Adipose tissue (tissue), 3 donors: Measurements from ENCODE around the gene ANO2. TPM values are rescaled to one million over a fixed set of nuclear protein-coding genes. Genes with fewer than 3 reads are reported as not detected.

ENCODE experiments used
- H3K27ac ChIP-seq: one replicate; pipeline ENCODE4 v1.5.1; 2013; ENCODE audit warnings: low read depth, low read length
- WGBS, 3 donors: extraction: QIAGEN DNeasy Blood & Tissue Kit; methylation state at CpG; one replicate each; pipeline ENCODE4 v1.1.7; 2013; 5-methylcytosine and 5-hydroxymethylcytosine counted together
- polyA plus RNA-seq, 3 donors: library from polyadenylated mRNA; stranded (reverse); fragments of 200-250 nt; gene quantifications; one replicate each; pipeline ENCODE4 v1.2.3, GENCODE V29; 2013
- donor health status: healthy with polysubstance abuse.
- donor health status: Bipolar disorder and iron deficiency.
- donor health status: healthy.

ANO2 gene
- polyA plus RNA-seq, 3 donors, result 1.0 to 11.7 (median 6.6) TPM

DNA sequence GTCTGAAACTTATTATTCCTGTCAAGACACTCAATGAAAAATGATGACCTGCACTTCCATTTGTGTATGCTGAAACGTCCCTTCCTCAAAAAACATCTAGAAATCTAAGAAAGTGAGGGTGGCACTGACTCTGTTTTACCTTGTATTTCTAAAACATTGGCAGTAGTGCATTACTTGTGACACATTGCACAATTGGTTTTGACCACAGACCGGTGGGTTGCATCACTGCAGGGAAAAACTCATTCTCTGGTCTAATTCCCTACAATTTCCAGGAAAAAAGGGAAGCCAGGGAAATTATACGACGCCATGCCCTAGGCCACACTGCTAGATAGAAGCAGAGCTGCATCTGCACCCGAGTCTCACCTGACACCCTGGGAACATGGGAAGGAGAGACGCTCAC is 356.5 kb downstream of the ANO2 start:
- 62 to 69% (median 62%) methylated on average over 6 of the region's 6 CpGs for WGBS, 3 donors
- H3K27ac ChIP-seq, result no peak overlapping the region

DNA sequence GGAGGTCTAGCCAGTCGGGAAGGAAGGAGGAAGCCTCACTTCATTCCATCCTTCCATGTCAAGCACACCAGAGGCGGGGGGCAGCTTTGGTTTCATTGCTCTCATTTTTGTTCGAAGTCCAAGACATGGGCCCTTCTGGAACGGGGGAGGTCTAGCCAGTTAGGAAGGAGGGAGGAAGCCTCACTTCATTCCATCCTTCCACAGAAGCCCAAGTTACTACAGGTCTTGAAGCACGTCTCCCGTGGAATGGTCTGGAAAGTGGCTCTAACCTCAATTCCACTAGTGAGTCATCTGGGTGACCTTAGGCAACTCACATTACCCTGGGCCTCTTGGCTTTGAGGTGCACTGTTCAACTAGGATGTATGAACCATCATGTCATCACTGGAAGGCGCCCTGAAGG is 356.9 kb downstream of the ANO2 start:
- 71 to 84% (median 74%) methylated on average over 7 of the region's 7 CpGs for WGBS, 3 donors
- H3K27ac ChIP-seq, result no peak overlapping the region

DNA sequence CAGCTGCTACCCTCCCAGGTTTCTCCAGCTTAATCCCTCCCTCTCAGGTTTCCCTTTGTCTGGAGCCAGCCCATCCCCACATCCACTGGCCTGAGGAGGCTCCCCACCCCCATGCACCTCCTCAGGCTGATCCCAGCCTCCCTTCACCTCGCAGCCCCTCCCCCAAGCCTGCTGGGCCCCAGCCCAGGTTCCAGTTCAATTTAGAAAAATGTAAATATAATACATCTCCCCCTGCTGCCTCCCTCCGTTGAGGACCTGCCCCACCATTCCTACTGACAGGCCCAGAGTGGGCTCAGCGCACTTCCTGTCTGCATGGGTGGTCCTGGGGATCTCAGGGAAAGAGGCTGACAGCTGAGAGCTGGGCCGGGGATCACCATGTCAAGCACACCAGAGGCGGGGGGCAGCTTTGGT is 357.3 kb downstream of the ANO2 start:
- no peak overlapping the region for H3K27ac ChIP-seq
- 40 to 67% (median 65%) methylated on average over 5 of the region's 5 CpGs for WGBS, 3 donors

DNA sequence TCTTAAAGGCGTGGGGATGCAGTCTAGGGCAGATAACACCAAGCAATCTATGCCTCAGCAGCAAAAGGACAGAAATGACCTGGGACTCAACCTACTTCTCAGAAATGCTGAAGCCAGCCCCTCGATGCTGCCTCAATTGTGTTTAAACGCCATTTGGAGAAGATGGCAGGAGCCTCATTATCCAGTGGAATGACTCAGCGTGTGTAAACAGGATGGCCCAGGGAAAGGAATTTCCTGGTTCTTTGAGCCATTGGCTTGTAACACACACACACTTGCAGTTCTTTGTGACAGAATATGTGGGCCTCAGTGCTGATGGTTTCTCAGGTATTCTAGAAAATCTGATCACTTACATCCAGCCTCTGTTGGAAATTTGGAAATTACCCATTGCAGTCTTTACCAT is 358.9 kb downstream of the ANO2 start:
- WGBS, 3 donors, result 45 to 78% (median 68%) methylated on average over 4 of the region's 4 CpGs
- H3K27ac ChIP-seq, result no peak overlapping the region

DNA sequence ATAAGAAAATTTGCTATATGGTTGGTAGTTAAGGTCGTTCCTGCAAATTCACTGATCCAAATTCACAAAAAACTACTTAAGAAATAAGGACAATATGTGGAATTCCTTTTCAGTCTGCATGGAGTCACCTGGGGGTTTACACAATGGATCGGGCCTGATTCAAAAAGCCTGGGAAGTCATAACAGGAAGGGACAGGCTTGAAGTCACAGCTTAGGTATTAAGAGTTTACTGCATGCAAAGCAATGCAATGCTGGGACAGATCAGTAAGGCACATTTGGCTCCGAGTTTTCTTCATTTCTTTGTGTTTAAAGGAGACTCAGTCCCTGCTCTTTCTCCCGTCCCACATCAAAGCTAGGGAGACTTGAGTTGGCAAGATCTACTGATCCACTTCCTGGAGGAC is 359.9 kb downstream of the ANO2 start:
- no peak overlapping the region for H3K27ac ChIP-seq
- WGBS, 3 donors, result 53 to 73% (median 67%) methylated on average over 4 of the region's 4 CpGs

DNA sequence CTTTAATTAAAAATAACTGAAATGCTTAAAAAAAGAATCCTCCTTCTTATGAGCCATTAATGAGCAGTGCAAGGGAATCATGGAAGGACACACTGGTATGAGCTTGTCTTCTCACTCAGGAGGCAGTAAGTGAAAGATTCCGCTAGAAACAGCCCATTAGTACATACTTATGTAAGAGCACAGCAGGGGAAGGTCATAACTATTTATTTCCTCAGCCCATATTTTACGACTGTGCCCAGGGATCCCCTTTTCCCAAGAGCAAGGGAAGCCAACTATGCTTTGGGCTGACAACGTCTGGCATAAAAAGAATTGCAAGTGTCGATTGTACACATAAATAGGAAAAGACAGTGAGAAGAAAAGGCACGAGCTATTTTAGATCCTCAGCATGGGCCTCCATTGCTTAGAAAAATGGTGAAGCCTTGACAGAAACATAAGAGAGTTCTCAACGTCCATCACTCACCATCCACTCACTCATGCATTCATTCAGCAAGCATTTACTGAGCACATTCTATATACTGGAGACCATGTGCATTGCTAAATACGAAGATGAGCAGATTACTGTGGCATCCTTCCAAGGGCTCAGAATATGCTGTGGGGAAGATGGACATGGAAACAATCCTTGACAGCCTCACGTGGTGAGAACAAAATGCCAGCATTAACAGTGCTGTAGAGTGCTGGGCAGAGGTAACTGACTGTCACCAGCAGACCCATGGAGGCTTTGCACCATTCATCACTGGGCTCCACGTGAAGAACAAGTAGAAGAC is 360.5 kb downstream of the ANO2 start:
- H3K27ac ChIP-seq, result no peak overlapping the region
- WGBS, 3 donors, result 60 to 72% (median 63%) methylated on average over 9 of the region's 9 CpGs

DNA sequence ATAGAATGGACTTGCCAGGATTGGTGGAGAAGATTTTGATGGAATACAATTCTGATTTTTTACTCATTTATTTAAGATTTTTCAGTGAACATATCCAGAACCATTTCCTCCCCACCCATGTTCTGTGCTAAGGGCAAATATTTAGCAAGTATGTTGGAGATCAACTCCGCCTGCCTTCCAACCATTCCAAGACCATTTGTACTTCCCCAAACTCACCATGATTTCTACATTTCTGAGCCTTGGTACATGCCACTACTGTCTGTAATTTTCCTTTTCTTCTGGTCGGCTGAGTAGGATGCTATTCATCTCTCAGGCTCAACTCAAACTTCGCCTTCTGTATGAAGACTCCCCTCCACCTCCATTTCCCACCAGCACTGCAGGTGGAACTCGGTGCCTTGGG is 362.5 kb downstream of the ANO2 start:
- no peak overlapping the region for H3K27ac ChIP-seq
- 72 to 92% (median 87%) methylated on average over 4 of the region's 4 CpGs for WGBS, 3 donors

DNA sequence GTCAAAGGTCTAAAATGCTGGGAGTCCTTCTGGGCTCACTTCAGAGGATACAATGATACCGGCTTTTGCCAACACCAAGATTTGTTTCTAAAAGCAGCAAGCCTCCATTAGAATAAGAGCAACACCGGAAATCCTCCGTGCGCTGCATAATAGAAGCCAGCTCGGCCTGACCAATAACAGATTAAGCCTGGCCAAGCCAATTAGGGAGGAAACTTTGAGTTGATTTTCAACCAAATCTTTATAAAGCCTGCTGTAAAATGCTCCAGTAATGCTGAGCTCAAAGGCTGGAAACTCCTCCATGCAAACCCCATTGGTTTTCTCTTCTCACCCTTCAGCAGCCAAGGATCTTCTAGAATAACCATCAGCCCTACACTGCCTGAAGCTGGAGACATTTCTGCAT is 363.0 kb downstream of the ANO2 start:
- WGBS, 3 donors, result 48 to 77% (median 52%) methylated on average over 5 of the region's 5 CpGs
- H3K27ac ChIP-seq, result no peak overlapping the region

DNA sequence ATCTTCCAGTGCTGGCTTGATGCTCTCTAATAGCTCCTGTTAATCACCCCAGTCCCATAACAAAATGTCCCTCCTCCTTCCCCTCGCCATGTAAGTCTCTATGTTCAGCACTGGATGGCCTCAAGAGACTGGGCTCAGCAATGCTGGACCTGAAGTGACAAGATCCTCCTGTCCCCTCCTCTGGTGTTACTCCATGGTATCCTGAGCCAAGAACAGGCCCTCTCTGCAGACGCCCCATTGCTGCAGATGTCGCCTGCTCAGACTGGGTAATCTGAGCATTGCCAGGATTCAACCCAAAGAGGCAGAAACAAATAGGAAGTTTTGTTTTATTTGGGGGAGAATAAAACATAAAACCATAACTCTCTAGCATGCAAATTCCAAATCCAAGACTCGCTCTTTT is 363.4 kb downstream of the ANO2 start:
- H3K27ac ChIP-seq, result no peak overlapping the region
- WGBS, 3 donors, result 58 to 77% (median 61%) methylated on average over 4 of the region's 4 CpGs

DNA sequence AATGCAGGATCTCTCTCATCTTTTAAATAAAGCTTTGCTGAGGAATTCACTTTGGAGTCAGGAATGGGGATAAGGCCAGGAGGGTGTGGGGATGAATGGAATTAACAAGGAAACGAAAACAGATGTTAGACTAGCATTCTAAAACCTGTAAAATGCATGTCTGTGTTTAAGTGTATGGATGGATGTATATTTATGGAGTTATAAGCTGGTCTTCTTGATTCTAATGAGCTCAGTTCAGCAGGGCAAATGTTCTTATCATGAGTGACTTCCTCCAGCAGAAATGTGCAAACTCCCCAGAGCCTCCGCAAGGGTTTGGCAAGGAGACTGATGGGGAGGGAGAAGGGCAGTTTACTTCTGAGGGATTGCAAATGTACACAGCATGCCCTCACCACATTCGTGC is 364.0 kb downstream of the ANO2 start:
- no peak overlapping the region for H3K27ac ChIP-seq
- 29 to 49% (median 41%) methylated on average over 3 of the region's 3 CpGs for WGBS, 3 donors

DNA sequence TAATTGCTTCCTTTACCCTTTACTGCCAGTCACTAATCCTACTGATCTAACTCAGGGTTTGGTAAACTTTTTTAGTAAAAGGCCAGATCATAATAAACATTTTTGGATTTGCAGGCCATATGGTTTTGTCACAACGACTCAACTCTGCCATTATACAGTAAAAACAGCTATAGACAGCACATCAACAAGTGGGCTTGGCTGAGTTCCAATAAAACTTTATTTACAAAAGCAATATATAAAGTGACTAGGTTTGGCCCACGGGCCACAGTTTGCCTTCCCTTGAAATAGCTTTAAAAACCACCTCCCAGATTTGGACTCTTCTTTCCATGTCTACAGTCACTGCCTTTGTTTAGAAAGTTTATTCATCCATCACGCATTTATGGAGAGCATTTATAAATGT is 366.3 kb downstream of the ANO2 start:
- H3K27ac ChIP-seq, result no peak overlapping the region
- WGBS, 3 donors, result 57 to 78% (median 63%) methylated on average over 3 of the region's 3 CpGs

DNA sequence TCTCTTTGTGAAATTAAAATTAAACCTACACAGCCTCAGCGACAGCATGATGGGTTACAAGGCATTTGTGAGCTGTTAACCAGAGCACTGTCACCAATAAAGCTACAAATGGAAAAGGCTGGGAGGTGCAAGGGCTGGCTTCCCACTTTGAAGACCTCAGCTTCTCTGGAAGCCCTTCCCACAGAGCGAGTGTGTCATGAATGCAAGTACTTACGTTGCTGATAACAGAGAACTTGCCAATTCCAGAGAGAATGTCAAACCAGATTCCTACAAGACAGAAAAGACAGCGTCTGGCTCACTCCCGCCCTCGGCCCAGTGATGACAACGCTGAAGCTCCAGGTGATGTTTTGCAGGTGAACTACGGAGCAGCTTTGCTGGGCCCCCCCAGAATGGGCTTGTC is 367.3 kb downstream of the ANO2 start:
- 54 to 64% (median 59%) methylated on average over 8 of the region's 8 CpGs for WGBS, 3 donors
- H3K27ac ChIP-seq, result no peak overlapping the region

DNA sequence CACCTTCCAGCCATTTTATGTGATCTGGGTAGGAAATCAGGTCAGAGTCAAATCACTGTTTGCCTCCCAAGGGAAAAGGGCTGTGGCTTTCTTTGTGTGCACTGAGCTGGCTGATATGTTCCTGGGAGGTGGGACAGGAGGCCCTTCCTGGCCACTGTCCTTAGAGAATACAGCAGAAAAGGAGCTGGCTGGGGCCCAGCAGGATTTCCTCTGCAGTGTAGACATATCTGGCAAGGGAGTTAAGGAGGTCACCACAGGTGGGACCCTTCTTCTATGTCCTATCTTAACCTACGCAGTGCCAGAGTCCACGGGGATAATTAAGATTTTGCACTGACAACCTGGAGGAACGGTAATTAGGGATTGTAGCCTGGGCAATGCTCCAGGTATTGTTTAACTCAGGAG is 367.8 kb downstream of the ANO2 start:
- WGBS, 3 donors, result 34 to 60% (median 49%) methylated on average over 3 of the region's 3 CpGs
- no peak overlapping the region for H3K27ac ChIP-seq

DNA sequence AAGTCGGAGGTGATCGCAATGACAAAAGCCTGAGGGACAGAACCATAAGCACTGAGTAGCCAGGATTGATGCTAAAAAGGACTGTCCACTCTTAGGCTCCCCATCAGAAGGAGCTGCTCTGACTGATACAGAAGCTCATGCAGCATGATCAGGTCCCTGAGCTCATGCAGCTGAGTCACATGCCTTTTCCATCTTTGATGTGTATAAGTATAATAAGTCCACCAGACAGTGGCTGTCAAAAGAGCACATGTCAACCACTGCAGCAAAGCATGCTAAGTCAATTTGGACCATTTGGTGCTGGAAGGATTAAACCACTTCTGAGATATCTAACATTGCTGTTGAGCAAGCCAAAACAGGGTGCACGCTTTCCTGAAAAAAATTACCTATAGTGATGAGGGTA is 369.1 kb downstream of the ANO2 start:
- H3K27ac ChIP-seq, result no peak overlapping the region
- 81 to 91% (median 88%) methylated on average over 3 of the region's 3 CpGs for WGBS, 3 donors

DNA sequence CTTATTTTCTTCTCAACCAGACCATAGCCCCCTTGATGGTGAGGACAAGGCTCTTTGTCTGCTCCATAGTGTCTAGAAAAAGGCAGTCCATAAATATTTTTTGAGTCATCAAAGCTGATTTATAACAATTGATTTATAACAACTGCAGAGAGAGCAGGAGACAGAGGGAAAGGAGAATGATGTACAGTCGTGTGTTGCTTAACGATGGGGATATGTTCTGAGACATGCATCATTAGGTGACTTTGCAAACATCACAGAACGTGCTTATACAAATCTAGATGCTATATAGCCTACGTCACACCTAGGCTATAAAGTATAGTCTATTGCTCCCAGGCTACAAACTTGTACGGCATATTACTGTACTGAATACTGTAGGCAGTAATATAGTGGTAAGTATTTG is 369.8 kb downstream of the ANO2 start:
- WGBS, 3 donors, result 58 to 86% (median 66%) methylated on average over 5 of the region's 5 CpGs
- no peak overlapping the region for H3K27ac ChIP-seq

DNA sequence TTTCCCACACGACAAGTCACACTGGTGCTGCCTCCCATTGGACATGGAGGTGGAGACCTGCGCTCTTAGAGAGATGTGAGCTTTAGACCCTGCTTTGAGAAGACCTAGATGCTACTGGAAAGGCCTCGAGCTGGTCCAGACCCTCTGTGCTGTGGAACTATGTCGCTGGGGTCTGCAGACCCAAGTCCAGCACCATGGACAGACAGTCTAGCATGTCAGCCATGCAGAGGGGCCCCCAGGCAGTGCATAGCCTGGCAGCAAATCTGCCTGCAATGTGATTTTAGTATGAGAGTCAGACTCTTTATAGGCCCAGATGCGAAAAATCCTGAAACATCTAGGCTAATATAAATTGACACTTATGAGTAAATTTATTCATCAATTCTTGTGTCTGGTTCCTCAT is 371.7 kb downstream of the ANO2 start:
- WGBS, 3 donors, result 78 to 91% (median 91%) methylated on average over 5 of the region's 5 CpGs
- H3K27ac ChIP-seq, result no peak overlapping the region

DNA sequence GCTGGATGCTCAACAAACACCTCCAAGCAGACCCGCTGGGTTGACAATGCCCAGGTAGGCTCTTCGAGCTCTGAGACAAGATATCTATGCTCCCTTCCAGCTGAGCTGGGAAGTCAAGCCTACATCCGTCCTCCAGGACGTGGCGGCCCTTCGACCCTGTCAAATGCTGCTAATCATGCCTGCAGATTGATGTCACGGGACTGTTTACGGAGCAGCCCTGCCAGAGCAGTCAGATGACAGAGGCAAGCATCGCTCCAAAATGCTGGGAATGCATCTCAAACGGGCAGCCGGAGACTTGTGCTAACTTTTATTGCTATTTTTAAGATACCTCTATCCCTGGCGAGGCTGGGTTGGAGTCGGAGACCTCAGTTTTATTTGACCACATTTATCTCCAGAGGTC is 373.9 kb downstream of the ANO2 start:
- 32 to 63% (median 59%) methylated on average over 13 of the region's 13 CpGs for WGBS, 3 donors

DNA sequence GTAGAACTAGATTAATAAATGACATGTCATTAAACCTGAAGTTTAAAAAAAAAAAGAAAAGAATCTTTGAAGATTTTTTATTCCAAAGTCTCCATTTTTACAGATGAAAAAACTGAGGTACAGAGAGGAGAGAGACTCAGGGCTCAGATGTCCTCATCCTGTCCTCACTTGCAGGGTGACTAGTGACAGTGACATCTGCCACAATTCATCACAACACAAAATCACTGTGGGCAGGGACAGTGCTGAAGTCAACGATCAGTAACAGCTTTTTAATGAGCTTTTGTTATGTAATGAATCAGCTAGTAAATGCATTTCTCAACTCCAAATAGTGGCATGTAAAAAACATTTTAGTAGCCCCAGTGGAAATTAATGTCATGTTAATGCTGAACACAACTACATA is 374.6 kb downstream of the ANO2 start:
- 14 to 50% (median 48%) methylated on average over 1 of the region's 1 CpG for WGBS, 3 donors
- no peak overlapping the region for H3K27ac ChIP-seq

More for the DNA sequence above, 373.9 kb downstream of the ANO2 start:
- no peak overlapping the region for H3K27ac ChIP-seq

DNA sequence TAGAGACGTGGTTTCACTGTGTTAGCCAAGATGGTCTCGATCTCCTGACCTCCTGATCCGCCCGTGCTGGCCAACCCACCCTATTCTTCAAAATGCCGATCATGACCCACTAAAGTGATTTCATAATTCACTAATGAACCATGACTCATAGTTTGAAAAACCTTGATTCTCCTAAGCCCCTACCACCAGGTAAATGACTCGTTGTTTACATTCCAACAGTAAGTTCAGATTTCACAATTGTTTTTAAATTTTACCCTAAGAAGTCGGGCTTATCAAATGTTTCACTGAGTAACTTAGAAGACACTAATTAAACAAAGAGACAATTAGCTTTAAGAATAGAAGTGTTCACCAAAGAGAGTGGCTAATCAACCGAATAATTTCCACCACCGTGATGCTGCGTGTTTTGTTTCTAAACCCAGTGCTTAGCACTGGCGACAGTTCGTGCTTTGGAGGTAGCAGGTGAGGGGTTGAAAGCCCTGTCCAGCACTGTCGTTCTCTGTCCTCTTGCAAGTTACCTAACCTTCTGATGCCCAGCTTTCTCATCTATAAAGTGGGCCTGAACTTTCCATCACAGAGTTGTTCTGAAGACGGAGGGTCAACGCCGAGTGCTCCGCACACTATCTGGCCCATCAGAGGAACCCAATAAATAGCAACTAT is 376.6 kb downstream of the ANO2 start:
- H3K27ac ChIP-seq, result no peak overlapping the region
- WGBS, 3 donors, result 62 to 86% (median 78%) methylated on average over 17 of the region's 17 CpGs
